Non-pigmented ciliary epithelial cell (primary cell): ENCODE data around the gene MAP3K20.
"Not testable (repeated sequence)": the region's sequence is repeated elsewhere in the genome, so short reads cannot be mapped to it uniquely, and the experiment has no call there.

Source experiments
- DNase-seq: peaks from one replicate; pipeline ENCODE4 v3.0.0-alpha.2; 2010; ENCODE audit warnings: low read depth

Gene MAP3K20

GRCh38 chr2:173075781-173076580 lies at the start of gene MAP3K20:
Gene MAP3K20 (plus strand): TSS chr2:173075846. CDS start chr2:173091032, 15,186 bp downstream.
- no peak for DNase-seq

GRCh38 chr2:173026479-173026878 lies 49.2 kb upstream of the MAP3K20 start:
- DNase-seq = no peak

- DNase-seq = peak; percentile 77
Observed at GRCh38 chr2:173027181-173028128, 48.2 kb upstream of the MAP3K20 start.

DNA sequence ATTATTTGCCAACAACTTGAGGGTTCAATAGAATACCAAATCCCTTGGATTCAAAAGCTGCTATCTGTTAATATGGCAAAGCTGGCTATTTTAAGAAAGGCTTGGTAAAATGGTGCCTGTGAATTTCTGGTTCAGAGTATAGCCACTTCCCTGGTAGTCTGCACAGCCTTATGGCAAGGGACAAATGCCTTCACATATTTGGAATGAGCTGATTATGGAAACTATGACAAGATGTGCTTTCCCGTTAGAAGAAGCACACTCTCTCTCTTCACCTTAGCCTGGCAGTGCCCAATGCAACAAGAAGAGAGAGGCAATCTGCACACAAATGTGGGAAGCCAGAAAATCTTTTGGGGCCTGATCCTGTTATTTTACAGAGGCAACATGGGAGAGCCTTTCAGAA lies 47.5 kb upstream of the MAP3K20 start:
- no peak for DNase-seq

- no peak for DNase-seq
Observed at GRCh38 chr2:173028671-173029070, 47.0 kb upstream of the MAP3K20 start.

- no peak for DNase-seq
Observed at GRCh38 chr2:173030561-173031490, 44.8 kb upstream of the MAP3K20 start.

- no peak for DNase-seq
Observed at GRCh38 chr2:173032032-173032431, 43.6 kb upstream of the MAP3K20 start.

GRCh38 chr2:173033084-173033483 lies 42.6 kb upstream of the MAP3K20 start:
- DNase-seq = no peak

- DNase-seq = no peak
Observed at GRCh38 chr2:173034143-173034542, 41.5 kb upstream of the MAP3K20 start.

DNA sequence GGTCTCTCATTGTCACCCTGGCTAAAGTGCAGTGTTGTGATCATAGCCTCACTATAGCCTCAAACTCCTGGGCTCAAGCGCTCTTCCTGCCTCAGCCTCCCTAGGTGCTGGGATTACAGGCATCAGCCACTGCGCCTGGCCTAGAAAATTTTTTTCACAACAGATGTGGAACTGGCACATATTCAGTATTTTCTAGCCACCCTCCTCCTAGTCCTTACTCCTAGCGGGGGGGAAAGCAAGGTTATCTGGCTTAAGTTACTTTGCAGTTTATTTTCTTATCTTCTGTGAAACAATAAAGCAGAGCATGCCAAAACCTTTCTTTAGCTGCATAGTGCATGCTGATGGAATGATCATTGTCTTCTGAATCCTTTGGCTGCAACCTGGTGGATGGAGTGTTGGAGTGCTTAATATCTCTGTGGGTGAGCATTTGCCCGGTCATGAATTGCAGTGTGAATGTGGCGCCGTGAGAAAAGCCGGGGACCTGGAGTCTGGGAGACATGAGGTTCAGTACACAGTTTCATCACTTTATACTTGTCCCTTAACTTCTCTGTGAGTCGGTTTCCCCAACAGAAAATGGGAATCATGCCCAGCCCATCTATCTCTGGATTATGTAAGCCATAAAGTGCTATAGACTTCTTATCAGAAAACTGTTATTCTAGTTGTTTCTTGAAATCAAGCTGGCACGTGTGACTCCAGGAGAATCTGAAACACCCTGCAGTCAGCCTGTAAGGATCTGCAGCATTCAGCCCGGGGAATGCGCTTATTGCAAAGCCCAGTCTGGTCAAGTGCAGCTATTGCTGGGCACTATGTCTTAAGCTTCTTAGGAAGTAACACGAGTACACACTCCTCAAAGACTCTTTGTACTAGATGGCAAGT lies 38.2 kb upstream of the MAP3K20 start:
- no peak for DNase-seq

- not testable (repeated sequence) for DNase-seq
Observed at GRCh38 chr2:173038257-173038656, 37.4 kb upstream of the MAP3K20 start.

DNA sequence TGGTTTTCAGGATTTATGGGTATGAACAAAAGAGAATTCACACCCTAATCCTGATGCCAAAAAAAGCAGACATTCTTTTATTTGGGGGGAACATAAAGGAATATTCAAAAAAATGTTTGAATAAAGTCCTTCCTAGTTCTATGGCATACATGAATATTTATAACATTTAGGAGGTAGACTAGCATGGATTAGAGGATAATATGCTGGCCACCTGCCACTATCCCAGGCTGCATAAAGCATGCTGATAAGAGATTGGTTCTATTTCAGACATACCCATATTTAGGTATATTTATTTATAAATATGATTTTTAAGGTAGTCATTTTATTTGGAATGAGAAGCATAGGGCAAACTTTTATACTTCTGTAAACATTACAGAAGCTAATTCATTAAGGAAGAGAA lies 34.9 kb upstream of the MAP3K20 start:
- DNase-seq = no peak

DNA sequence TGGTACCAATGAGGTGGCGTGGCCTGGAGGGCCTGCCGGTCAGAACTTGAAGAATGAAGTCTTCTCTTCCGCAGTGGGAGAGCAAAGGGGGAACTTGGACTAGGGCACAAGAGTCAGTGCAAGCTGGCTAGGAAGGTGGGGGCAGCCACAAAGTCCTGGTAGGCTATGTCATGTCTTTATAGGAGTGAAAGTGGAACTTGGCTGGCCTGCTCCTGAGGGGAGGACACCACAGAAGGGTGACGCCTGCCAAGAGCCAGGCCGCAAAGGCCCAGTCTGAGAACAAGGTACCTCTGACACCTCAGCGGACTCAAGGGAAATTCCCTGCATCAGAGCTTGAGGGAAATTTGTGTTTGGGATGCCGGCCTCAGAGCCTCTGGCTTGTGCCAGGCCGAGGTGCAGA lies 32.2 kb upstream of the MAP3K20 start:
- DNase-seq = no peak

DNA sequence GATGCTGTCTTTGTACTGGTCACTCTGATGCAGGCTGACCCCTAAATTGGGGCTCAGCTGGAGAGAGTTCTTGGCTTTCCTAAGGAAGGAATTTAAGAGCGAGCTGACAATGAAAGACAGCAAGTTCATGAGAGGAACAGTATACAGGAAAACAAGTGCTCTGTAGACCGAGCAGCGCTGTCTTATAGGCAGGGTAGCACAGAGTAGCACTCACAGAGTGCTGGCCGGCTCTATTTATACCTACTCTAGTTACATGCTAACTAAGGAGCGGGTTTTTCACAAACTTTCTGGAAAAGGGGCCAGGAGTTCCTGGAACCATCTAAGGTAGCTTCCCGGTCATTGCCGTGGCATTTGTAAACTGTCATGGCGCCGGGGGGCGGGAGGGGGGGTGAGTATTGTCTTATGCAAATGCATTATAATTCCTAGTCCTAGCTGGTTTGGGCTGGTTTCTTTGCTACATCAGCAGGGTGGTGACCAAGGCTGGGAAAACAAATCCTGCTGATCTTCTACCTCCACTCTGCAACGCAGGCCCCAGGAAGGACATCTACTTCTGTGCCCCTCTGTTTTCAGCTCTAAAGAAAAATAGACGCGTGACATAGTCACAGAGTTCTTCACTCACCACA lies 31.6 kb upstream of the MAP3K20 start:
- no peak for DNase-seq

DNA sequence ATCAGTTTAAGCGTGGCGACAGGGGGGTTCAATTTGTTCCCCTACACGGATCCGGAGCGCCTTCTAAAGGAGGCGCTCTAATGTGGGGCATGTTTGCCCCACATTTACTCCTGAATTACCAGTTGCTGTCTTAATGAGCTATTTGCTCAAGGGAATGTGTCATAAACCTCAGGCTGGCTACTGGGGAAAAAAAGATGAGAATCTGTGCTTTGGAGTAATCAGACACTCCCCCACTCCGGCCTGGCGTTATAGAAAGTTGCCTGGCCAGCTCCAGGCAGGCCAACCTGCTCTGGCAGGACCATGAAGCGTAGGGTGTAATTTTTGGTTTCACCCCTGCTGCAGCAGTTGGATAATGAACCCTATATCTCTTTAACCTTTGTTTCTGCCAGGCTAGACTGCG lies 31.0 kb upstream of the MAP3K20 start:
- DNase-seq = no peak

DNA sequence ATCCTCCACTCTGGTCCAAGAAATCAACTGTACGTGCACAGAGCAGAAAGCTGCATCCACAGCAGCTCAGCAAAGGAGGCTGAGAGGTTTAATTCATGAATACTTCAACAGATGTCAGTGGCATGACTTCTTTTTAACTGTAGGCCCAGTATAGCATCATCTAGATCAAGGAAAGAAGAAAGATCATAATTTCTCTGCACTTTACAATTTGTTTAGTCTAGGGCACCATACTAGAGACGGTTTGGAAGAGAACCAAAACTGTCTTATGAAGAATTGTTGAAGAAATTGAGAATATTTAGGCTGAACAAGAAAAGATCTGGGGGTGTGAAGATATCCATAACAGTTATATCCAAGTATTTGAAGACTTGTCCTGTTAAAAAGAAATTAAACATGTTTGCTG lies 30.5 kb upstream of the MAP3K20 start:
- DNase-seq = no peak

DNA sequence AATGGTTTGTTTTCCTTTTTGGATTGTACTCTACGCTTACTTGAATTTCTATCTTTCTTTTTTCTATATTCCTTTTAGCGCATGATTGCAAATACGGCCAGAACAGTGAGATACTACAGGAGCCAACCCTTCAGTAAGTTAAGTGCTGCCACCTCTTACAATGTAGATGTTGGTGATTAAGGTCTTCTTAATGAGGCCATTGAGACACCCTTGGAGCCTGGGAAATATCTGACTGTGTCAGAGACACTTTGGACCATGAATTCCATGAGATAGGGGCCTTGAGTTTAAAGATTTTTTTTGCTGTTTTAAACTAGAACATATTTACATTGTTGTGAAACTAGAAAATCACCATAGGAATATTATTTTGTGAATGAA lies 27.1 kb upstream of the MAP3K20 start:
- DNase-seq = no peak

GRCh38 chr2:173048897-173049661 lies 26.6 kb upstream of the MAP3K20 start:
- DNase-seq = peak; percentile 96

DNA sequence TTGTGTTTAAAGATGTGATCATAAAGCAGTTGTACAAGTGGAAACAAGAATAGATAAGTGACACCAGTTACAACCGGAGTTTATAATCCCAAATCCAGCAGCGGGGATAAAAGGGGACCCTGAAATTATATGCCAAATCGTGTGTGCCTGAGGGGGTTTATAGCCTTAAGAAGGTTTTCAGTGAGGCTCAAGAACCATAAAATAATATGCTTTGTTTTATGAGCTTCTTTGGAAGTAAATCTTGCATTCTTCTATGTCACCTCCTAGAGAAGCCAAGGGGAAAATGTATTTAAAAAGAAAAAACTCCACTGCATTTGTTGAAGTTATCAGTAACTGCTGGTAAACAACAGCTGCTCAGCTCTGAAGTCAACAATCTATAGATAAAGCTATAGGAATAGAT lies 25.8 kb upstream of the MAP3K20 start:
- DNase-seq = no peak

DNA sequence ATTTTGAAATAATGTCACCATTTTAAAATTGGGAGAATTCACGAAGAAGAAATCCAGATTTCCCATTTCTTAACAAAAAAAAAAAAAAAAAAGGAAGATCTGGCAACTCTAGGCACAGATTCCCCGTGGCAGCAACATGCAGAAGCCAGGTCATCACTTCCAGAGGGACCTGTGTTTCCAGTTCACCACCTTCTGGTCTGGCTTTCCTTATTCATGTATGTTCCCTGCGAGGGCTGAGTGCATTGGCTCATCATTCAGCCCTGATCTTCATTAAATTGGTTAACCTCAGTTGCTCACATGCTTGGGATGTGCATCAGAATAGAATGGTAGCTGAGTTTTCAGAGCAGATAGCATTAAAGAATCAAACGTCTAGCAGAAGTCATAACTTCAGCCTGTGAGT lies 25.0 kb upstream of the MAP3K20 start:
- DNase-seq = no peak
